GM18511 (cell line): Measurements from ENCODE around the gene PMFBP1.
A peak's percentile ranks its signal among the peaks of the same experiment; 100 is the strongest.

Experiments used
- ATAC-seq: cut with Tn5 transposase; IDR thresholded peaks from one replicate; pipeline ENCODE4 v1.9.1; 2021; ENCODE audit warnings: mild to moderate bottlenecking, moderate library complexity; ENCODE audit not compliant: unreplicated experiment

Gene PMFBP1

GRCh38 chr16:72134507-72134906, 37.4 kb downstream of the PMFBP1 start:
- ATAC-seq = no peak

DNA sequence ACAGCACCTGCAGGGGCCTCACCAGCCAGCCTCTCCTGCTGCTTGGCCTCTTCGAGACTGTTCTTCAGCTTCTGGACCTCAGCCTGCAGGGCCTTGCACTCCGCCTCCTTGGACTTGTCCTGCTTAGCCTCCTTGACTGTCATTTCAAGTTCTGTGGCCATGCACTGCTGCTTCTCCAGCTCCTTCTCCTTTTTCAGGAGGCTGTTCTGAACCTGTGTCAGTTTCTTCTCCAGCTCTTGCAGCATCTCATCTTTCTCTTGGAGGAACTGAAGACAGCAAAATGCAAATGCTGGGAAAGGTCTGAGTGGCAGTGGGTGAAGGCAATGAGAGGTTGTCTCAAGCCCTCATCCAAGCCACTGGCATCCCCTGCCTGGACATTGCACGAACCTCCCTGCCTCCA, 39.2 kb downstream of the PMFBP1 start:
- no peak for ATAC-seq

DNA sequence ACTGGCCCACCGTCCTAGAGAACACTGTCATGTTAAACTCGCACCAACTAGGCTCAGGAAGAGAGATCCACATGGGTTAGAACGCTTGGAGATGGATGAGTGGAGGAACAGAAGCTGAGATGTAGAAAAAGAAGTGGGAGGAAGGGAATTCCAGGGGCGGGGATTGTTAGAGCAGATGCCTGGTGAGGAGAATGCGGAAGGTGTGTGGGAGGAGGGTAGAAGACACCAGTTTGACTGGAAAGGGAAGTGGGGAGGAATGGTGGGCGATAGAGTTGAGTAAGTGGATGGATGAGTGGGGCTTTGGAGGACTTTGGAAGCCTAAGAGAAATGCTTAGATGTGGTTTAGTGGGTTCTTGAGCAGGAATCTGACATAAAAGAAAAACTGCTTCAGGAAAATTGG, 40.9 kb downstream of the PMFBP1 start:
- ATAC-seq = no peak

DNA sequence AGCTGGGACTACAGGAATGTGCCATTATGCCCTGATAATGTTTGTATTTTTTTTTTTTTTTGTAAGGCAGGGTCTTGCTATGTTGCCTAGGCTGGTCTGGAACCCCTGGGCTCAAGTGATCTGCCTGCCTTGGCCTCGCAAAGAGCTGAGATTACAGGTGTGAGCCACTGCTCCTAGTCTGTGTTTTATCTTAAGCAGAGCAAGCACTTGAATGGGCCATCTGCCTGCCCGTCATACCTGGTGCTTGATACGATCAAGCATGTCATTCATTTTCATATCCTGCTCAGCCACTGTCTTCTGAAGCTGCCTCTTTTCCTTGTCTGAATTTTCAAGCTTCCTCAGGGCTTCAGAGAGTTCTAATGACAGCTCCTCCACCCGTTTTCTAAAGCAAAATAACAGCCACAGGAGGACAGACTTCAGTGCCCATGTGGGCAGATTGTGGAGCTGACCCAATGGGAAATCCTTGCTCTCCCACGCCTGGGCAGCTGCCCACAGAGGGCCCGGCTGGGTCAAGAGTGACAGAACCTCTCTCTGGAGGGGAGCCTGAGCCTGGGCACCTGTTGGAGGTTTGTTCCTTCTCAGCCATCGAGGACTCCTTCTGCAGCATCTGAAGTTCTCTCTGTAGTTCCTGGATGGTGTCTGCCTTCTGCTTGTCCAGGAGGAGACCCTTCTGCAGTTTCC, 41.8 kb downstream of the PMFBP1 start:
- ATAC-seq = no peak

- ATAC-seq = no peak
Measured at GRCh38 chr16:72128701-72129100, 43.3 kb downstream of the PMFBP1 start.

DNA sequence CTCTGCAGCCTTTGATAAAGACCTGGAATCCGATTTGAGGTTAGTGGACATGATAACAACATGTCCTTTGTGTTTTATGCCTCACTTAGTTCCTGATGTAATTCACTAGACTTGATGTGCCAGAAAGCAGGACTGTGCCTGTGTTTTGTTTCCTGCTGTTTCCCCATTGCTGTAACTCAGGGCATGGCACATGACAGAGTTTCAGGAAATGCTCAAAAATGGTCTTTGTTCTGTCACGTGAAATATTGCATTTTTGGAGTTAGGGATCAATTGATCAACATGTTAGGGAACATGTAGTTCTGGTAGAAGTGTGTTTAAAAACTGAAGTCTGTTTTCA, 45.6 kb downstream of the PMFBP1 start:
- no peak for ATAC-seq

GRCh38 chr16:72125635-72126428, 46.1 kb downstream of the PMFBP1 start:
- no peak for ATAC-seq

DNA sequence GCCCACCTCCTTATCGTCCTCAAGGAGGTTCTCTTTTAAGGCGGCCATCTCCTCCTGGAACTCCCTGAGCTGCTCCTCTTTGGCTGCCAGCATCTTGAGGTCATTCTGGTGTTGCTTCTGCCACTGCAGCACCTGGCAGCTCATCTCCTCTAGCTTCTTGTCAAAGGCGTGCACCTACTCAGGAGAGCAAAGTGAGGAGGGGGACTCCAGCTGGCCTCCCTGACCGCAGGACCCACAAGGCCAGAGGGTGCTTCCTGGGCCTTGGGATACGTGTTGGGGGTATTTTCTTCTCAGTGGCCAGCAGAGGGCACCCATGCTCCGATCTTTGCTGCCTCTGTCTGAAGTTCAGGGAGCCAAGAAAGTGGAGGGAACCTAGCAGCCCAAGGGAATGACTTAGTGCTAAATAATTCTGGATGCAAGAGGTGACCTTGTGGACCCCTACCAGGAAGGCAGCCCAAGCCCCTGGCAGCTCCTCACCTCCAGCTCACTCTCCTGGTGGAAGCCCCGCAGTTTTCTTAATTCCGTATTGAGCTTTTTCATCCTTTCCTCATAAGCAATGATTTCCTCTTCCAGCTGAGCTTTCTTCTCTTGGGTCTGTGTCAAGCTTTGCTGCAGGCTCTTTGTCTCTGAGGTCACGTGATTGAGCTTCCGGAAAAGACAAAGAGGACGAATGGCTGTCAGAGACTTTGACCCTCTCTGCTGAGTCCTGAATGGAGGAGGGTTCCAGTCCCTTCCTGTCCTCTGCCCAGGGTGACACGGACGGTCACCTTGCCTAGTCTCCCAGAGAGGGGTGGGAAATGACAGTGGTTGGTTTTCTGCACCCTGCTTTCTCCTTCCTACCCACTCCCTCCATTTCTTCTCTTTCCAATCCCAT, 47.0 kb downstream of the PMFBP1 start:
- ATAC-seq = peak; percentile 81

DNA sequence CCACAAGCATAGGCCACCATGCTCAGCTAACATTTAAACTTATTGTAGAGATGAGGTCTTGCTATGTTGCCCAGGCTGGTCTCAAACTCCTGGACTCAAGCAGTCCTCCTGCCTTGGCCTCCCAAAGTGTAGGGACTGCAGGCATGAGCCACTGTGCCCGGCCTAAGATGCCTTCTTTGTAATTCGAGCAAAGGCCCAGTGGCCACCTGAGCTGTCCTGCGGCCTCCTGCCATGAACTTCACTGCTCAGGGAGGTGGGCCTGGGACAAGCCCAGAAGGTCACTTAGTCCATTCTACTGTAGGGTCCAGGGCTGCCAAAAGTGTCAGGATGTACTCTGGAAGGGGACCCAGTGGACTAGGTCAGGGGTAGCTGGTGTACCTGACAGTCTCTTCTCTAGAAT, 47.8 kb downstream of the PMFBP1 start:
- no peak for ATAC-seq

DNA sequence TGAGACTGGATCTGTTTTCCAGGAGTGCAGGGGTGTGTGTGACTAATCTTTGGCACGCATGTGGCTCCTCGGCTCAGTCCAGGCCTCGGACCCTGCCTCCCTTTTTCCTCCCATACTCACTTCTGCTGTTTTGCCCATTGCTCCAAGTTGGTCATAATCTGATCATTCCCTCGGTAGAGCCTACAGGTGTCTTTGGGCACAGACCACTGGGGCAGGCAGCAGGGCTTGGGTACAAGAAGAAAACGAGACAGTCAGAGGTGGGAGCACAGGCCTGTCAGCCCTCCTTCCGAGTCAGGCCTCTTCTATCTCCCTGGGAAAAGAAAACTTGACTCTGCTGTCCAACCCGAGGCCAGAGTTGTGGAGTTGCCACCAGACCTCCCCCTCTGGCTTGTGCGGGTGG, 48.5 kb downstream of the PMFBP1 start:
- ATAC-seq = no peak

DNA sequence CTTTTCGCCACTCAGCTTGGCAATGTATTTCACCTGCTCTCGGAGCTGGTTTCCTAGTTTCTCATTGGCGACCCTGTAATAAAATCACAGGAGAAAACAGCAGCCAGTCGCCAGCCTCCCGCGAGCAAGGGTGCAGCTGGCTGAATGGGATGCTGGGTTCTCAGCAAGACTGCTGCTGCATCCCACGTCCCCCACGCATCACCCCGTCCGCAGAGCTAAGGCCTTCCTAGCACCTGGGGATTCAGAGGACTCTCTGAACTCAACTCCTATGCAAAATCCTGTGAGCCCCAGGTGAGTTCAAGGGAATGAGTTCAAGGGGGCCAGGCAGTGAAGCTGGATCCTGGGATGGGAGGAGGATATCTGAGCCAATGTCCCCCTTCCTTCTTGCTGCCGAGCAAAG, 49.0 kb downstream of the PMFBP1 start:
- ATAC-seq = no peak

DNA sequence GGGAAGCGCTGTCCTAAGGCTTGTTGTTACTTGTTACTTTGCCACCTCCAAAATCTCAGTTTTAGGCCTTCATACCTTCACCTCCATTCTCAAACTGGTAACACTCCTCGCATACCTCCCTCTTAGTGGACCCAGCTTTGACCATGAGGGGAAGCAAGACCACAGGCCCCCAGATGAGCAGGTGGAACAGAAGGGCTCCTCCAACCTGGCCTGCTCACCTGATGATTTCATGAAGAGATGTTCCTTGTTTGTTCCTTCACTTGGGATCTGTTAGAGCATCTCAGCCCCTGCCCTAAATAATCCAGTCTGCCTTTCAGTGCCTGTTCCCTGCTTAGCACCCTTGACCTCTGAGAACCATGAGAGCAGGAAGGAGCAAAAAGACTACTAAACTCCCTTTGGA, 49.6 kb downstream of the PMFBP1 start:
- ATAC-seq = no peak

- no peak for ATAC-seq
Measured at GRCh38 chr16:72120026-72120425, 51.9 kb downstream of the PMFBP1 start.

GRCh38 chr16:72113616-72113945, 58.4 kb downstream of the PMFBP1 start:
- no peak for ATAC-seq

GRCh38 chr16:72112906-72113615, 58.9 kb downstream of the PMFBP1 start:
- no peak for ATAC-seq

DNA sequence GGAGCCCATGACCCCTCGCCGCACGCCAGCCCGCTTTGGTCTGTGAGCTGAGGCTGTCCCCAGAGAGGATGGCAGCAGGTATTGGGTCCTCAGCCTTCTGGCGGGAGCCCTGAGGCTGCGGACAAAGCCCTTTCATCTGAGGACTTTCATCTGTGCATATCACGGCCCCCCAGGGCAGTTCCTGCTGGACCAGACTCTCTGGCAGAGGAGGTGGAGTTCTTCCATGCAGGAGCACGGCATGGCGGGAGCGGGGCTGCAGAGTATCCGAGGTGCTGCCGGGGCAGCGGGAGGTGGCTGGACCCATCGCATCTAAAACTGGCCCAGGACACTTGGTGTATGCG, 59.5 kb downstream of the PMFBP1 start:
- no peak for ATAC-seq

- ATAC-seq = no peak
Measured at GRCh38 chr16:72111657-72112451, 60.1 kb downstream of the PMFBP1 start.

GRCh38 chr16:72110662-72111615, 61.0 kb downstream of the PMFBP1 start:
- ATAC-seq = no peak

DNA sequence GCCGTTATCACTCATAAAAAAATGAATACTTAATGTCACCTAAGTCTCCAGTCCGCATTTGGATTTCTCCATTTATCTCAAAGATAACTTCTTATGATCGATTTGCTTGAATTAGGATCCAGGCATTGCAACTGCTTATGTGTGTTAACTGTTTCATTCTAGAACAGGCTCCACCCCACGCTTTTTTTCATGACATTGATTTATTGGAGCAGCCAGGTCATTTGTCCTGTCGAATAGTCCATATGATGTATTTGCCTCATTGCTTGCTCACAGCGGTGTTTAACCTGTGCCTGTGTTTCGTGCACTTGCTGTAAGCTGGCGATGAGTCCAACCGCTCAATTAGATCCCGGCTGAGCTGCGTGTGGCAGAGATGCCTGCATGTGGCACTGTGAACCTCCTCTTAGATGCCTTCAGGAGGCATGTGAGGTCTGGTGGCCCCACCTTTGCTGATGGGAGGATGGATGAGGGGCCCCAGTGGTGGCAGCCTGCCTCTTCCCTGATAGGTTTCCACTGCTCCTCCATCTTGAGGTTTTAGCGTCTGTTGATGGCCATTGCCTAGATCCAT, 61.9 kb downstream of the PMFBP1 start:
- no peak for ATAC-seq
